HG02759 (cell line): Measurements from ENCODE around the gene EPHB1.
"Not testable (repeated sequence)": the region's sequence is repeated elsewhere in the genome, so short reads cannot be mapped to it uniquely, and the experiment has no call there.

ENCODE experiments used
- ATAC-seq: cut with Tn5 transposase; IDR thresholded peaks from one replicate; pipeline ENCODE4 v1.9.1; 2021; ENCODE audit warnings: mild to moderate bottlenecking, moderate library complexity; ENCODE audit not compliant: unreplicated experiment

Gene EPHB1

GRCh38 chr3:134938029-134938525, 143.0 kb downstream of the EPHB1 start:
- ATAC-seq: no peak

DNA sequence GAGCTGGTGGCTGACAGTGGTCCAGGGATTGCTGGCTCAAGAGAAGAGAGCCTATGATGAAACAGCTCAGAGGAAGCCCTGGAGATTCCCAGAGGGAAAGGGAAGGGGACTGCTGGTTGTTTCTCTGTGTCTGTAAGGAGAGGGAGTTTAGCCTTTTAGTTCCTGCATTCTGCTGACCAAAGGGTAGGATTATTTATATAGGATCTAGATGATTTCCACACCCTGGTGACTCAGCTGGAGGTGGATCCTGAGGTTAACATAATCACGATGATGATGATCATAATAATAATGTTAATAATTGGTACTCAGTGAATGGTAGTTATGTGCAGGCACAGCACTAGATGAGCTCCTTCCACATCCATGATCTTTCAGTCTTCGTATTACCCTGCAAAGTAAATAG, 144.9 kb downstream of the EPHB1 start:
- ATAC-seq: no peak

- ATAC-seq: no peak
Observed at GRCh38 chr3:134941820-134942219, 146.8 kb downstream of the EPHB1 start.

GRCh38 chr3:134944429-134944828, 149.4 kb downstream of the EPHB1 start:
- no peak for ATAC-seq

GRCh38 chr3:134949150-134949549, 154.1 kb downstream of the EPHB1 start:
- ATAC-seq: no peak

DNA sequence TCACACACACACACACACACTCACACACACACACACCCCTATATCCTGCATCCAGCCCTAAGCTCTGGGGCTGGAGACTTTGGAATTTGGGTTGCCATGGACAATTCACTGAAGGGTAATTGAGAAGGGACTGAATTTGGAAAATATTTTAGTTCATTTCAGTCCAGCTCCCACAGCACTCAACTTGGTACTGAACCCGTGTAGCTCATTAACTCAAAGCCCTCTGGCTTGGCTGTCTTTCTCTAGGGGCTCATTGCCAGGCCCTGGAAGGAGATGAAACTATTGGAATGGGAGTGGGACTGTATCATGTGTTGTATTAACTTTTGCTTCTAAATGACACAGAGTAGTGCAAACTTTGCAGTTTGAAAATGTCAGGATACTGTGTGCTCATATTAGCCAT, 157.3 kb downstream of the EPHB1 start:
- ATAC-seq: no peak

DNA sequence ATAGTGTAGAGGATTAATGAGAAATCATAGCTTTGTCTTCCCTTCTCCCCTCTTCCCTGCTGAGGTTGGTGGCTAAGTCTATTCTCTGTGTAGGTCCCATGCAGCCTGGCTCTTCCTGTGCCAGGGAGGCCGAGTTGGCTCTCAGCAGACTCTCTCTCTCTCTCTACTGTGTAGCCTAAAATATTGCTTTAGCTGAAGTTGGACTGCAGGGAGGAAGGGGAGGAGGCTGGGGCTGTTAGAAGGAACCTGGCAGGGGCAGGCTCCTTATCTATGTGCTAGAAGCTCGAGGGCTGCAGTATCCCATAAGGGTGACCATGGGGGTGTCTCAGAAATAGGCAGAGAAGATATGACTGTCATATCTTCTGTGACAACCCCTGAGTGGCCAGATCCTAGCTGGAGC, 160.8 kb downstream of the EPHB1 start:
- ATAC-seq: no peak

GRCh38 chr3:134956395-134956794, 161.3 kb downstream of the EPHB1 start:
- peak; percentile 90 for ATAC-seq

GRCh38 chr3:134956844-134957243, 161.8 kb downstream of the EPHB1 start:
- ATAC-seq: peak; percentile 14

- no peak for ATAC-seq
Observed at GRCh38 chr3:134959516-134959915, 164.5 kb downstream of the EPHB1 start.

- no peak for ATAC-seq
Observed at GRCh38 chr3:134964226-134964625, 169.2 kb downstream of the EPHB1 start.

DNA sequence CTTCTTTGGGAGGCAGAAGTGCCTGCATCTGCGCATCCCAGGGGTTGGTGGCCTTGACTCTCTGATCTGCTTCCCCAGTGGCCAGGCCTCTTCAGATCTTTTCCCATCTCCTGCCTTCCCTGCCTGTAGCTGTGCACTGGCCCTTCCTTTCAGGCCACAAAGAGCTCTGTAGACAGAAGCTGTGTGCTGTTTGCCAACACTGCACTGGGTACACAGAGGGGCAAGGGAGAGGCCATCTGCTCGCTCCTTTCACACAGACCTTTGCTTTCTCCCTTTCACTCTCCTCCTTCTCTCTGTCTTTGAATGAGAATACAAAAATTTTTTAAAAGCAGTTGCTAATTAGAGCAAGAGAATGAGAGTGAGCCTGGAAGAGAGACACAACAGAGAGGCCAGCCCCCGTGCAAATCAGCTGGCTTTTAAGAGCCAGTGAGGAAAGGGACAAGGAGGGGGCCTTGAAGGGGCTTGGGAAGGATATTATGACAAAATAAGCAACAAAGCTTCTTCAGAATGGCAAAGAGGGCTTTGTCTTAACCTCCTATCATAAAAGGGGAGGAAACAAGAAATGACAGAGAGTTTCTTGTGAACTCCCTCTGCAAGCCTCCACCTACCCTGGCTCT, 170.9 kb downstream of the EPHB1 start:
- no peak for ATAC-seq

DNA sequence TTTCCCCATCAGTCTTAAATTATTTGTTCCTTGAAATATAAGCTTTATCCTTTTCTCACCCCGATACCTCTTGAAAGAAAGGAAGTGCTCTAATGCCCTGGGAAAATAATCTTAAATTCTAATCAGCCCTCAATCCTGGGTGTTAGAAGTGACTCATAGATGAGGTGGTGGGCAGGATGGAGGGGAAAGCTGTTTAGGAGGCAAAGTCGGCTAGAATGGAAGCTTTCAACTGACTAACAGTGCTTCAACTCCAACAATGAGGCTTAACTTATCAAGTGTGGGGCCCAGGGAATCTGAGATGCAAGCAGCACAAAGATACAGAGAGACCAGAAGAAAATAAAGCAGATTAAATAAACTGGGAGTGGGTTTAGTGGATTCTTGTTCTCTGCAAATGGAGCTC, 175.8 kb downstream of the EPHB1 start:
- no peak for ATAC-seq

DNA sequence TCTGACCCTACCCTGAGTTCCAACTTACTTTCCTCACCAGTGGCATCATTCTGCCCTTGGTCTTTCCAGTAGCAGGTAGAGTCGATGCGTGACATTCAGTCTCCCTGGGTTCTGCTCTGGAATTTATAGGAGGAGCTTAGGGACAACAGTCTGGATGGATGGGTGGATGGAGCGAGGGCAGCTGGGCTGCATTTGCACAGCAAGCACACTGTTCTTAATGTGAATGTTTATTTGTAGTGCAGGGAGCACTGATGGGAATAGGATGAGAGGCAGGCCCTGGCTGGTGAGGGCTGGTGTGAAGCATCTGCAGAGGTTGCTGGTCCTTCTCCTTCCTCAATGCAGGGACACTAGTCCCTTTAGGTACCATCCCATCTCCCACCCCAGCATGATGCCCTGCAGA, 176.2 kb downstream of the EPHB1 start:
- no peak for ATAC-seq

DNA sequence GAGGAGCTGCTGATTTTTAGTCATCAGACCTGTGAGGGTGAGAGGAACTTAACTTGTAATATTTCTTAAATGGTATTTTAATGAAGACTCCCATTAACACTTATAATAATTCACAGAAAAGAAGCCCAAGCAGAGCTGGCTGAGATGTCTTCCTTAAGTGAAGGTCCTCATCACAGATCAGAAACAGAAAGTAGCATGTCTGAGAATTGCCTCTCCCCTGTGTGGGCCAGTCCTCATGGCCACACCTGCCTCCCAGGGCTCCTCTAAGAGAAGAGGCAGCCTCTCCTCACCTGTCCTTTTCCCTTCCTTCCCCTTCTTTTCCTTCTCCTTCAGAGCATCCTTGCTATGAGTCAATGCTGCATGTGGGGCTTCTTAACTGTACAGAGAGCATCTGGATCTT, 176.8 kb downstream of the EPHB1 start:
- not testable (repeated sequence) for ATAC-seq

DNA sequence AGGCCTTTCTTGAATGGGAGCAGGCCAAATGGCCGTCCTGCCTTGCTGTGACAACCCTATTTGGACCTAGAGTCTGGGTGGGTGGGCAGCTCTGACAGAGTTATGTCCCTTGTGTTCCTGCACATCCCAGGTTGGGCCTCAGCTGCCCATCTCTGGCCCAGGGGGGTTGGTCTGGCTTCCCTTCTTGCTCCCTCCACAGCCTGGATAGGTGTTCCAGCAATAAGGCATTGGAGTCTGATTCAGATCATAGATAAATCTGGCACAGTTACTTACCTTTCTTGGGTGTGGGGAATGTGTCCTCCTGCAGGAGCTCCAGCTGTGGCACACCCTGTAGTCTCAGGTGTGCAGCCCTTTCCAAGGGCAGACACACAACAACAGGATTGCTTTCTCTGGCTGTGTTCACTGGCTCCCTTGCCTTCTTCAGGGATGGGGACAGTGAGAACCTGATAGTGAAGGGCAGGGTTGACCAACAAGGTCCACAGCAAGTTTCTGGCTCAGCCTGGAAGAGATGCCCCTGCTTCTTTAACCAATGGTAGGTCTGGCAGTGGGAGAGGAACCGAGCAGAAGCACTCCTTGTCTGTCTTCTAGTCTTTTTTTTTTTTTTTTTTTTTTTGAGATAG, 177.9 kb downstream of the EPHB1 start:
- ATAC-seq: no peak

- ATAC-seq: no peak
Observed at GRCh38 chr3:134974624-134975023, 179.6 kb downstream of the EPHB1 start.

DNA sequence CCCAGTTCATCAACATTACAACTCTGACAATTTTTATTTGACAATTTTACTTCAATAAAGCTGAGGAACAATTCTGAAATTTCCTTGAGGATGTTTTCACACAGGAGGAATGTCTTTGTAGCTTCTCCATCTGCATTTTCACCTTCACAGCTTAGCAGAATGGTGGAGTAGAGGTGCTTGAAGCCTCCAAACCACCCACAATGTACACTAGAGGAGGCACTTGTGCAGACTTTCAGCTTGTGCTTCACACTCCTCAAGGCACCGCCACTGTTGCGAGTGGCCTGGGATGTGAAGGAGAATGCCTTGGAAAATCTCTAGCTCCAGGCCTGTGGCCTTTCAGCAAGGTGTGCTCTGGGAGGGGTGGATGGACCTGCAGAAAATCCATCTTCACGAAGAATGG, 181.9 kb downstream of the EPHB1 start:
- no peak for ATAC-seq

GRCh38 chr3:134978658-134979057, 183.6 kb downstream of the EPHB1 start:
- no peak for ATAC-seq

GRCh38 chr3:134985864-134986715, 191.0 kb downstream of the EPHB1 start:
- no peak for ATAC-seq

DNA sequence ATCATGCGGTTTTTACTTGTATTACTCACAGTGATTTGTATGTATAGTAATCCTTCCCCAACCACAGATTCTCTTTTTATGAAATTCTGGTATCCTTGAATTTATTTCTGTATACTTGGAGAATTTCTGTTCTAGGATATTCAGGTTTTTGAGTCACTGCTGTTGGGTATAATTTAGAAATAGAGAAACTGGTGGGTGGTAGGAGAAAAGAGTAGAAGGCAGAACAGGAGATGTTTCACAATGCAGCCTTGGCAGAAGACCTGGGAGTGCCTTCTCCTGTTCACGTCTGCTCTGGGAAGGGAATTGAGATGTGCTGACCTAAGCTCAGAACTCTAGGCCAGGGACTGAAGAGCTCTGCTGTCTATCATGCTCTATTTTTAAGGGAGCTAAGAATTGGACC, 193.6 kb downstream of the EPHB1 start:
- no peak for ATAC-seq

GRCh38 chr3:134991003-134991402, 195.9 kb downstream of the EPHB1 start:
- no peak for ATAC-seq
